ENCODE results near the gene PAN2. TPM values are rescaled to one million over a fixed set of nuclear protein-coding genes. Genes with fewer than 3 reads are reported as not detected.

PAN2 gene
- total RNA-seq, 1 experiment from 2014 or later = 35.4 TPM

GRCh38 chr12:56267443-56268071 is 66.2 kb downstream of the PAN2 start:
- H4K8ac ChIP-seq (replicated peaks; ENCODE audit: insufficient read length, low read depth, low read length) = no peak overlapping the region
- no peak overlapping the region for H3K18ac ChIP-seq (ENCODE audit: insufficient read length, low read depth, low read length)
- H4K5ac ChIP-seq (ENCODE audit: insufficient read length, low read depth, low read length) = no peak overlapping the region
- H3T11ph ChIP-seq (ENCODE audit: low read length) = no peak overlapping the region
- no peaks in the 10 kb centered on the region for H3K27me3 Mint-ChIP-seq (ENCODE audit: low read depth)
- peaks cover 19 to 38% (median 29%) of the 10 kb centered on the region in 3 experiments; a peak in 6 of 7 replicates for H3K36me3 Mint-ChIP-seq (ENCODE audit: insufficient read depth in 1 of 3, low read depth in 3 of 3)
- no peak overlapping the region for H2AK5ac ChIP-seq (ENCODE audit: insufficient read length, low read length)
- no peaks in the 10 kb centered on the region for H3K9me3 ChIP-seq (ENCODE audit: control insufficient read depth, low read depth, low read length)
- H3K4me2 ChIP-seq (ENCODE audit: insufficient read depth, insufficient read length, low read length) = peak overlapping the region; percentile 66
- H3K27ac Mint-ChIP-seq = peak overlapping the region in 2 of 3 experiments; percentile 28 to 59; a peak in 2 of 7 replicates
- no peak overlapping the region for H3K27ac ChIP-seq (ENCODE audit: insufficient read length, low read depth, low read length)
- DNase-seq = peak; percentile 58
- H2BK12ac ChIP-seq (ENCODE audit: insufficient read length, low read depth, low read length) = no peak overlapping the region
- no peaks in the 10 kb centered on the region; a peak in 1 of 5 replicates for H3K9me3 Mint-ChIP-seq
- H3K27me3 ChIP-seq (ENCODE audit: insufficient read depth, low read length) = no peaks in the 10 kb centered on the region
- H2BK120ac ChIP-seq (ENCODE audit: low read depth, low read length, poor library complexity, severe bottlenecking) = no peak overlapping the region
- no peak overlapping the region for H2AFZ ChIP-seq (ENCODE audit: low read length)
- no peaks in the 10 kb centered on the region for H3K4me1 ChIP-seq (ENCODE audit: insufficient read depth, low read length)
- WGBS (ENCODE audit: extremely low coverage, insufficient read length, low lambda C conversion rate) = no CpG with 5 or more reads among the region's 21 CpGs
- peaks cover 3% of the 10 kb centered on the region for H3K23me2 ChIP-seq (ENCODE audit: insufficient read length, low read depth, low read length, poor library complexity, severe bottlenecking)
- peak overlapping the region; percentile 85 to 89 for H3K4me3 Mint-ChIP-seq
- H4K91ac ChIP-seq (ENCODE audit: insufficient read length, low read depth, low read length) = no peak overlapping the region
- no peak for TF ChIP-seq CTCF (conservative IDR thresholded peaks at IDR 0.05)
- H3K79me1 ChIP-seq (ENCODE audit: insufficient read depth, low read depth, low read length, poor library complexity, severe bottlenecking) = no peaks in the 10 kb centered on the region
- H3K56ac ChIP-seq (ENCODE audit: insufficient read length, low read depth, low read length) = no peak overlapping the region
- H3K14ac ChIP-seq (ENCODE audit: insufficient read depth, low read length) = no peak overlapping the region
- H4K20me1 ChIP-seq (ENCODE audit: control insufficient read depth, insufficient read depth, insufficient read length) = no peaks in the 10 kb centered on the region
- no peak overlapping the region for H2BK15ac ChIP-seq (ENCODE audit: low read depth, low read length)
- no peak overlapping the region for H3K4ac ChIP-seq (ENCODE audit: low read depth, low read length)
- H2BK20ac ChIP-seq (ENCODE audit: low read depth, low read length, poor library complexity, severe bottlenecking) = no peak overlapping the region
- no peaks in the 10 kb centered on the region for H3K79me2 ChIP-seq (ENCODE audit: insufficient read depth, low read length)
- H2BK5ac ChIP-seq (ENCODE audit: insufficient read length, low read length) = no peak overlapping the region
- peak overlapping the region; percentile 18 for H3K9ac ChIP-seq (ENCODE audit: extremely low read depth, insufficient read length, low read length)
- H3K23ac ChIP-seq (ENCODE audit: insufficient read length, low read depth, low read length) = no peak overlapping the region
- H3K4me1 Mint-ChIP-seq = peaks cover 11 to 15% of the 10 kb centered on the region in 2 experiments

Data from H9 (cell line).